Suppressor macrophage treated with lipopolysaccharide for 4 hours (primary cell): Measurements from ENCODE around the gene RIPK1.

Experiments used
- DNase-seq: peaks from one replicate; pipeline ENCODE4 v3.0.0-alpha.2; 2020

Gene RIPK1

DNA sequence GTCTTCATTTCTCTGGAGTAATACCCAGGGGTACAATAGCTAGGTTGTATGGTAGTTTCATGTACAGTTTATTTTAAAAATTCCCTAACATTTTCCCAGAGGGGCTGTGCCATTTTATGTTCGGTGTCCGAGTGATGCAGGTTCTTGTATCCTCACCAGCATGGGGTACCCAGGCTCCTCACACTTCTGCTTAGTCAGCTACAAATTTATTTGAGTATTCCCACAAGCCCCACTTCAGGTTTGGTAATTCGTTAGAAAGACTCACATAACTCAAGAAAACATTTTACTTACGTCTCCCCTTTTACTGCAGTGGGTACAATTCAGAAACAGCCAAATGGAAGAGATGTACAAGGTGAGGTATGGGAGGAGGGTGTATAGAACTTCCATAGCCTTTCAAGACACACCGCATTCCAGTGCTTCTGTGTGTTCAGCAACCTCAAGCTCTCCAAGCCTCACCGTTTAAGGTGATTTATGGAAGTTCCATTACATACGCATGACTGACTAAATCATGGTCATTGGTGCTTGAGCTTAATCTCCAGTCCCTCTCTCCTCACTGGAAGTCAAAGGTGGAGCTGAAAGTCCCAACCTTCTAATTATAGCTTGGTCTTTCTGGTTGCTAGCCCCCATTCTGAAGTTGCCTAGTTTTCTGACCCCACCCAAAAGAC lies 18.1 kb downstream of the RIPK1 start:
- DNase-seq: no peak

DNA sequence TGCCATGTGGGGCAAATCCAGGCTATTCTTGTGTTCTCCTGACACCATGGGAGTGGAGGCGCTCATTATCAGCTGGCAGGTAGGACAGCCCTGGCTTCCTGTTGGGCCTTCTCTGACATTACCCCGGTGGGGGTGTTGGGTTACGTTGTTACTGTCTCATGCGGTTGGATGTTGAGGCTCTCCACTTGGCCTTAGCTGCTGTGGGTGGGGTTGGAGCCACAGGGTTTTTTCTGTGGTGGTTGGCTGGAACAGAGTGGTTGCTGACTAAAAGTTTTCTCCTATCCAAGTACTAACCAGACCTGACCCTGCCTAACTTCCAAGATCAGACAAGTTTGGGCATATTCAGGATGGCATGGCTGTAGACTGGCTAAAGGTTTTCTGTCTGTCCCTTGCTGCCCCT lies 20.2 kb downstream of the RIPK1 start:
- DNase-seq: no peak

DNA sequence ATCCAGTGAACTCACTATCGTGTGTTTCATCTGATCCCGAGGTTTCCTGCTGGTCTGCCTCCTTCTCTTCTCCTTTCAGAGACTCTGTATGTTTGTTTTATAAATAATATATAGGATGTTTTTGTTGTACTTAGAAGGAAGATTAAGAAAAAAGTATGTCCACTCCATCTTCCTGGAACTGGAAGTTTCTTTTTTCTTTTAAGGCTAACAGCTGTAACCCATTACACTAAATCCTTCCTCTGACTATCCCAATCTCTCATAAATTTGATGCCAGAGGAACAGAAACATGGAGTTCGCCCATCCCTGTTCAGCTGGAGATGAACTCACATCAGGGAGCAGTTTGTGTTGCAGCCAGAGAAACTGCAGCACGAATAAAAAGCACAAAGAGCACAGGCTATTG lies 20.7 kb downstream of the RIPK1 start:
- no peak for DNase-seq

DNA sequence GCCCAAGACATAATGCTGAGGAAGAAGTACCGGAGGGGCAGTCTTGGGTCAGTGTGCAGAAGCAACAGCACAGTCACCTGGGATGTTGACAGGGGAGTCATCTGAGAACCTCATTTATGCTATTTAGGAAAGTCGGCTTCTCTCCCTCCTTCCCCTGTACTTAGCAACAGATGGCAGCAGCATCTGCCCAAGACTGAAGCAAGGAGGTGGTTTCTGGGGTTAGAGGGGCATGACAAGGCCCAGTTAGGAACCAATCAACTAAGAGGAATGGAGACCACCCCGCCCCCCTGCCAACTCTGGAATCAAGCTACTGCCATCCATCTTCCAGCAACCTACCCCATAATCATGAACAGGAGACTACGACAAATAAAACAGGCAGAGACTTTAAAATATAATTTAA lies 21.7 kb downstream of the RIPK1 start:
- DNase-seq: no peak

DNA sequence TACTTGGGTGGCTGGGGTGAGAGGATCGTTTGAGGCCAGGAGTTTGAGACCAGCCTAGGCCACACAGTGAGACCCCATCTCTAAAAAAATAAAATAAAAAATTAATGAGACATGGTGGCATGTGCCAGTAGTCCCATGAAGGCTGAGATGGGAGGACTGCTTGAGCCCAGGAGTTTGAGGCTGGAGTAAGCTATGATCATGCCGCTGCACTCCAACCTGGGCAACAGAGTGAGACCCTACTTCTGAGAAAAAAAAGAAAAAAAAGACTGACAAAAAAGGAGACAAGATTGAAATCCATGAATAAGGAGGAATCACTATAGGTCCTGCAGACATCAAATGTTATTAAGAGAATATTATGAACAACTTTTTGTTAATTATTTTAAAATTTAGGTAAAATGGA lies 26.5 kb downstream of the RIPK1 start:
- DNase-seq: no peak

DNA sequence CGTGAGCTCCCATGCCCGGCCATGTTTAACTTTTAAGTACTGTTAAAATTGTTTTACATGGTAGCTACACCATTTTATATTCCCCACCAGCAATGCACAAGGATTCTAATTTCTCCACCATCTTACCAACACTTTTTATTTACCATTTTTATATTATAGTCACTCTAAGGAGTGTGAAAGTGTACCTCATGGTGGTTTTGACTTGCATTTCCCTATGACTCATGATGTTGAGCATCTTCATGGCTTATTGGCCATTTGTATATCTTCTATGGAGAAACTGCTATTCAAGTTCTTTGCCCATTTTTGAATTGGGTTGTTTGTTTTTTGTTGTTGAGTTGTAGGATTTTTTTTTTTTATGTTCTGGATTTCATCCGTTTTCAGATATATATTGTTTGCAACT lies 34.6 kb downstream of the RIPK1 start:
- no peak for DNase-seq

DNA sequence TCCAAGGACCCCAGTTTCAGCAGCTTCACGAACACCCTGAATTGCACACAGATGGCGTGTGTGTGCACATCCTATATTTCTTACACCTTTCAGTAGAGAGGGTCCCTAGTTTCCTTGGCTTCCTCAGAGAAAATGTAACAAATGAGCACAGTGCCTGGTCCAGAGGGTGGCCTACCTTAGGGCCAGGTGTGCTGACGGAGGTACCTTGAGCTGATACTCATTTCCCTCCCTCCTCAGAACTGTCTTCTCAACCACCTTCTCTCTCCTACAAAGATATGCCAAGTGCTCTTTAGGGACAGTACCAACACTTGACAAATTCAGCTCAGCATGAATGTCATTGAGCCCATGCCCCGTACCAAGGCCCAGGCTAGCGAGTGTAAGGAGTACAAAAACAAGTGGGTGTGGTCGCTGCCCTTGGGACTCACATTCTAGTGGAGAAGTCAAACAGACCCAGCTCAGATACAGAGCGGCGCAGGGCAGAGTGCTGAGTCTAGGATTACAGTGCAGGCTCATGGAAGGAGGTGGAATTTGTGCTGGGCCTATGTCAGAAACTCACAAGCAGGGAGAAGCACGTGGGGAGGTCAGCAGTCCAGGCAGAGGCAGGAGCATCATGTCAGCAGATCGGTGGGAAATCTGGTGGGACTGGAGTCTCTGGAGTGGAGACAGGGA lies 40.6 kb downstream of the RIPK1 start:
- no peak for DNase-seq

DNA sequence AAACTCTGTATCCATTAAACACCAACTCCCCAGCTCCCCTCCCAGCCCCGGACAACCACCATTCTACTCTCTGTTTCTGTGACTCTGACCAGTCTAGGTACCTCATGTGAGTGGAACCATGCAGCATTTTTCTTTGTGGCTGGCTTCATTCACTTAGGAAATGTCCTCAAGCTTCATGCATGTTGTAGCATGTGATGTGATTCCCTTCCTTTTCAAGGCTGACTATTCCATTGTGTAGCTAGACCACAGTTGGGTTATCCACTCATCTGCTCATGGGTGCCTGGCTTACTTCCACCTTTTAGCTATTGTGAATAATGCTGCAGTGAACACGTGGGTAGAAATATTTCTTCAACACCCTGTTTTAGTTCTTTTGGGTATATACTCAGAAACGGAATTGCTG lies 41.5 kb downstream of the RIPK1 start:
- no peak for DNase-seq

DNA sequence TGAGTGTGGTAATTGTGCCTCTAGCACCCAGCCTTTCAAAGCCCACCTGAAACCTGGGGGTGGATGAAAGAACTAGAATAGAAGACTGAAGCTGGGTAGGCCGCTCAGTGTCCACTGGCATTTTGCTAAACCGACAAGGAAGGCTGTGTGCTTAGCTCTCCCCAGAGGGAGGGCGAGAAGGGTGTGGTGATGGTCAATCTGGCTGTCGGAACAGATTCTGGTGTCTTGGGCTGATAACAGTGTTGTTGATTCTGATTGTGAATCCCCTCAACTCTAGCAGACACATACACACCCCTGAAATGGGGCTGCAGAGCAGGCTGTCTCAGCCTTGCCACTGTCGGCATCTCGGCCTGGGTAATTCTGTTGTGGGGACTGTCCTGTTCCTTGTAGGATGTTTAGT lies 46.1 kb downstream of the RIPK1 start:
- no peak for DNase-seq

DNA sequence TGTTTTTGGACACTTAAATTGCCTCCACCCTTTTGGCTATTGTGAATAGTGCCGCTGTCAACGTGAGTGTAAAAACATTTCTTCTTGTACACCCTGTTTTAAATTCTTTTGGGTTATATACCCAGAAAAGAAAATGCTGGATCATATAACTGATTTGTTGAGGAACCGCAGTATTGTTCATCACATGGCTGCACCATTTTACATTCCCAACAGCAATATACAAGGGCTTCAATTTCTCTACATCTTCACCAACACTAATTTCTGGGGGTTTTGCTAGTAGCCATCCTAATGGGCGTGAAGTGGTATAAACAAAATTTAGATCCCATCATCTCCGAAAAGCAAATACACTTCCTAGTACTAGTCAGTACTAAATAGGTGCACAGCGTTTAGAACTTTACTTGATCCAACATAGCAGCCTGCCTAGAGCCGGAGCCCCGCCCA lies 49.6 kb downstream of the RIPK1 start:
- DNase-seq: no peak

DNA sequence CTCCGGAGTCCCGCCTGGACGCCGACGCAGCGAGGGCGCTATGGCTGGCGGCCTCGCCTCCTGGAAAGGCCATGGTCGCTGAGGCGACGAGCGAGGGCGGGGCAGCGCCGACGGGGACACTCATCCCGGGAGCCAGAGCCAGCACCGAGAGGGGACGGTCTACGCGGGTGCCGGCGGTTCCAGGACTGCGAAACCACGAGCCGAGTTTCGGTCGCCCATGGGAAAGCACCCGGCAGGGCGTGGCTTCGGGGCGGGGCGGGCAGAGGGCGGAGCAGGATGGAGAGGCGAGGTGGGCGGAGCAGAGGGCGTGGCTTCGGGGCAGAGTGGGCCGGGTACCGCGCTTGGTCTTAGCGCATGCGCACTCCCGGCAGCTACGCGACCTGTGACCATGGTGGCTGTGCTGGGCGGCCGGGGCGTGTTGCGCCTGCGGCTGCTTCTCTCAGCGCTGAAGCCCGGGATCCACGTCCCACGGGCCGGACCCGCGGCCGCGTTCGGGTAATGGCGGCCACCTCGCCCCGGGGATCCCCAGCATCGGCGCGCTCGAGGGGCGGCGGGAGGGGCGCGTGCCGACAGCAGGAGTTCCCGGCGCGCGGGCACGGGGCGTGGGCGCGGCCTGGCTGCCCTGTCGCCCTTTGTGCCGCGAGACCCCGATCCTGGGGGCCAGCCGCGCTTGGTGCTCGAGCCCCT lies 50.2 kb downstream of the RIPK1 start, which contains the start of gene BPHL:
Gene BPHL (plus strand): TSS at position 359 of the 687 bp plus-strand sequence. CDS start 30 bp downstream, at position 389.
- peak; percentile 100 for DNase-seq

DNA sequence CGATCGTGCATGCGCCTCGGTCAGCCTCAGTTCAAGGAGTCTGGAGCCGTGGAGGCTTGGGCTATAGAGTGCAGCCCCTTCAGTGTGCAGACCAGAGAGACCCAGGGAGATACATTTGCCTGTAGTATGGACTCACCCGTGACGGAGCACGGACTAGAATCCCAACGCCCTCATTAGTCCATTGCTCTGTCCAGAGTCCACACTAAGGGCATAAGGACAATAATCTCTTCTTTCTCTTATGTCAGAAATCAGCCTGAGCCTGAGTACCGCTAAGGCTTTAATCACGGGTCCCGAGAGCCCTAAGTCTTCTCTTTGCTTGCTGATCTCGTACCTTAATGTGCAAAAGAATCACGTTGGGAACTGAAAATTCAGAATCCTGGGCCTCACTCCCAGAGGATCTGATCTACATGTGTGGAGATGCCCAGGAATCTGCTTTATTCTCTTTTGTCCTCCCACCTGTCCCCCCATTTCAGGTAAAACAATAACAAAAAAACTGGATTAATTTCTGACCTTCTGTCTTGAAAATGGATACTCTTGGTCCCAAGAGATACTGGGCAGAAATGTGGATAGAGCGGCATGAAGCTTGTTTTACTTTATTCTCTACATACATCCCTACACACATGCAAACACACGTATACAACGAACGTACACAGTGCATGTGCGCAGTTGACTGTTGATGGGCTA lies 50.9 kb downstream of the RIPK1 start:
- peak; percentile 18 for DNase-seq

DNA sequence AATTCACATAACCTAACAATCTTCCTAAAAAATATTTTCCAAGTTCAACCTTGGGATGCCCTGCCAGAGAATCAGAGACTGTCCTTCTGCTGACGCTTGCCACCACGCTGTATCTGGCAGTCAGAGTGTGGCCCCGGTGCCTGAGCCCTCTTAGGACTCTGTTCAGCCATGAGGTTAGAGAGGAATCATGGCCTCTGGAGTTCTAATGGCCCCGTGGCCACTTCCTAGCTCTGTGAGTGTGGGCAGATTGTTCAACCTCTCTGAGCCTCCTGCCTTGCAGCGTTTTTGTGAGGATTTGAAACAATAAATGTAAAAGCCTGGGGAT lies 52.4 kb downstream of the RIPK1 start:
- no peak for DNase-seq

DNA sequence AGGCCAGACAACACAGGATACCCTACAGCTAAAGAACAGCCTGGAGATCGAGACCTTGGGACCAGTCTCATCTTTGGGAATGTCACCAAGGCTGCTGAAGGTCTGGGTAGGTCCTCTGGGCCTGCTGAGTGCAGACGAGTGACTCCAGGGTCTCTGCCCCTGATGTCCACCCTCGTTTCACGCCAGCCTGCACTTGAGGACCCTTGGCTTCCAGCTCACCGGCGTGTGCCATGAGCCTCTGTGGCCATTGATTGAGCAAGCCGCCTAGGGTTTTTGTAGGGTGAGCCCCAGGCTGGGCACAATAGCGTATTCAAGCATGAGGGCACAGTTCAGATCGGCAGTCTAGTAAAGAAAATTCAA lies 54.5 kb downstream of the RIPK1 start:
- DNase-seq: no peak

DNA sequence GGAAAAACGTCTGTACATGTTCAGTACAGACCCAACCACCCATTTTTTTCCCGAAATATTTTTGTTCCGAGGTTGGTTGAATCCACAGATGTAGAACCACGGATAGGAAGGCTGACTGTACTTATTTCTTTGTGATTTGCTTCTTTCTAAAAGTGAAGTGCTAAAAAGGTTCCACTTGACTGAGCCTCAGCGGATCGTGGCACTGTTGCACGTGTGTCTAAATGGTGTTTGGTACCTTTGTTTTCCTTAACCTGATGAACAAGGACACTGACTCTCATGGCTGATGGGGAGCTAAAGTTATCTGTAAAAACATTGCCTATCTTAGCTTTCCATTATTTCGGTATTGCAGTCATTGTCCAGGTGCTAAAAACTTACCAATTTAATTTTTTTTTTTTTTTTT lies 56.4 kb downstream of the RIPK1 start:
- DNase-seq: no peak

DNA sequence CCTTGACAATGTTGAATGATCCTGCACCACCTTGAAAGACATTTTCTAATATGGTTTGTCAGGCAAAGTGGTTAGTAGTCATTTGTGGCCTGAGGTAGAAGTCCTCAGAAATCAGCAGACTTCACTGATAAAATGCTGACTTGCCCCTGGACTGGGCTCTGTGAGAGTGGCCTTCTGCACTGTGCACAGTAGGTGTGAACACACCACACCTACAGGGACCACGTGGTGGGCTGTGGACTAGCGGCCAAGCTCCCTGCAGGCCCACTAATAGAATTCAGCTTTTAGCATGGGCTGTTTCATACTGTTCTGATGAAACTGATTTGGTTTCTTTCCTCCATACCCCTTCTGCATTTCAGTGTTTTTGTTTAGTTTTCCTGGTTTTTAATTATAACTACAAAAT lies 57.5 kb downstream of the RIPK1 start:
- no peak for DNase-seq

DNA sequence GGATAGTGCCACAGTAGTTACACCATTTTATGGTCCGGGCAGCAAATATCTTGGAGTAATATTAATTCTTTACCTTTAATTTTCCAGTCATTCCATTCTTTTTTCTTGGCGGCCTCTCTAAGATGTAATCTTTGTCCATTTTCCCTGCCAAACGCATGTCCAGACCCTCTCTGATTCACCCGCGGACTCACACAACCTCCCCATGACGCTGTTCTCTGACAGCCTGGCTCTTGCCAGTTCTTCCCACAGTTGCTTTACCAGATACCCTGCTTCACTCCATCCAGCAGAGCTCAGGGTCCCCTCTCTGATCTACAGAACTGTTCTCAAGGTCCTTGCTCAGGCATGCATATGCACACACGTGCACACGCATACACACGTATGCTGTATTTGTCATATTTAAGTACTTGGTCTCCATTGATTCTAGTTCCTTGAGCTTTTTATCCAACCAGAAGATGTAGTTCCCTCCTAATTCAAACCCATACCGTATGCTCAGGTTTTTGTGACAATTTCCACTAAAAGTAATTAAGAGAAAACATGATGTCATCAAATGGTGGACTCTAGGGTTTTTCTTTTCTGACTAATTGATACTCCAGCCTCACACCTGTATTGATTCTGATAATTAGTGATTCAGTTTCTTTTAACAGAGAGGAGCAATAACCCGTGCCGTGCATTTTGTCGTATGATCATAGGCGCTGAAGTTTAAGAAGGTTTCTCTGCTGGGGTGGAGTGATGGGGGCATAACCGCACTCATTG lies 60.2 kb downstream of the RIPK1 start:
- DNase-seq: no peak

DNA sequence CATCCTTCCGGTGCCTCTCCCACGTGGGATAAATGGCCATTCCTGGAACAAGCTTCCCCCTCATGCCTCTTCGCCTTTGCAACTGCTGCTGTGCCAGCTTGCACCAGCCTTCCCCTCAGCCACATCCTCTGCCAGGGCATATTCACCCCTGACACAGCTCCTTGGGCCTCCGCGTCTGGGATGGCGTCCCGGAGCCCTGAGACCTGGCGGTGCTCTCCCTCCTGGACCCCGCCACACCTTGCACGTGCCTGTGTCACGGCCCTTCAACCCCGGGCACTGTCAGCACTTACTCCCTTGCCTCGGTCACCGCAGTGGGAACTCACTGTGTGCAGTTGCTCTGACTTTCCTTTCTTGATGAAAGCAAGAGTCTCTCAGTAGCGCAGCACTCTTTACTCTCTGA lies 63.4 kb downstream of the RIPK1 start:
- DNase-seq: no peak

DNA sequence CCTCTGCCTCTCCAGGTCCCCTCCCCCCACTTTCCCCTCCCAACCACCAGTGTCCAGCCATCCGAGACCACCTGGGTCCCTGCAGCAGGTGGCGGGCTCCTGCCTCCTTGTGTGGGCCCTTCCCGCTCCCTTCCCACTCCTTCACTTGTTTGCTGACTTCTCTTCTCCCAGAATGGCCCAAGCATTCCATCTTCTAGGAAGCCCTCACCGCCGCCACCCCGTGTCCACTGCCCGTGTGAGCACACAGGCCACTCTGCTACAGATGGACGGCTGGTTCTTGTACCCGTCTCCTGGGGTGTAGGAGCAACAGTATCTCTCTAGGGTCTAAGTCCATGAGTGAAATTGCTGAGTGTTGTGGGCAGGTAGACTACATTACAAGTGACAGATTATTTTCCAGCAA lies 65.2 kb downstream of the RIPK1 start:
- DNase-seq: no peak

DNA sequence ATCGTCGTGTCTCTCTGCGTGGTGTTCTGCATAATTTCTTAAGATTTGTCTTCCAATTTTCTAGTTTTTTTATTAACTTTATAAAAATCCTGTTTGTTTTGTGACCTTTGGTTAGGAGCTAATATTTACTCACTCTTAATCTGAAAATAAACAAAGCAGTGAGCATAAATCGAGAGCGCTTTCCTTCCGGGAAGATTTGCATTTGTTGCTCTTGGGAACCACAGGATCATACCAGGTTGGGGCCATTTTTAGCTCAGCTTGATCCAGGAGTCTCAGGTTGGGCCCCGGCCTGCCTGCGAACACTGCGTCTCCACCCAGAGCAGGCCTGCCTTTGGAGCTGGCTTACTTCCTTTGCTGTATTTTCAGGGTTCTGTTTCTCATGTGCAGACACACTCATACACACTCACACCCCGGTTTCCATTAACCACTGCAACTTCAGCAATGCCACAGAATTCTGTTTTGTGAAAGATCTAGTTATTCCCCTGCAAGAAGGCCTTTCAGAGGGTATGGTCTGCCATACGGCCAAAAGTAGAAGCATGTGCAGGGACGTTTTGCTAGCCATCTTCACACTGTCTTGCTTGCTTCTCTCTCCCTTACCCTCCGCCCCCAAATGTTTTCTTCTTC lies 67.5 kb downstream of the RIPK1 start:
- no peak for DNase-seq

DNA sequence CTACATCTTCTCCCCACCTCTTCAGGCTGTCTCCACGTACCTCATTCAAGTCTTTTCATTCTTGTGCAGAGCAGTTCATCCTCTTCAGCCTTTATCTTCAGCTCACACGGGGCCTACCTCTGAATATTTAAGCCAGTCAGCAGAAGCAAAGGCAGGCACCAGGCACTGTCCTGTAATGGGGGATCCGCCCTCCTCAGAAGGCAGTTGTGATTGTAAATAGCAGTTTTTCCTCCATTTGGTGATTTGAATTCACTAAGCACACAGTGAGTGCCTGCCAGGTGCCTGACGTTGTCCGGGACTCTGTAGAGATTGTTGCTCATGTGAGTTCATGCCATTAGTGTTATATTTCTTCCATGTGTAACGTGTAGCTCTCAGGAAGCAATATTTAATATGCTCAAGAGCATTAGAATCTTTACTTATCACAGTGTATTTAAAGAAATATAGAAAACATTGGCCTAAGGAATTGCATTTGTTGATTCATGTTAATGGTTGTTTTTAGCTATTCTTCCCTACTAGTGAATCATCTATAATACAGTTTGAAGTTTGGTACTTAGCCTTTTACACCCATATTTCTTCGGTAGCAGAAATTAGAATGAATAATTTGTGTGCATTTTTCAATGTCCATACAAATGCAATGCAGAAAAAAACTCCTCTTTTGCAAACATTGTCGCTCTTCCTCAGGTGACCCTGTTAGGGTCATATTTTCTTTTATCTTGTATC lies 68.2 kb downstream of the RIPK1 start:
- no peak for DNase-seq
